AG09309 (cell line): ENCODE results near the gene SPG11.

Source experiments
- DNase-seq: peaks from one replicate; pipeline ENCODE4 v3.0.0-alpha.2; 2010; ENCODE audit warnings: low read depth
- H3K4me3 ChIP-seq: 2 replicates; pipeline ENCODE4 v1.5.1; 2011; ENCODE audit warnings: mild to moderate bottlenecking, low read depth, low read length, moderate library complexity; ENCODE audit not compliant: control insufficient read depth
- TF ChIP-seq, protein P1 (sequence below): IDR thresholded peaks from 2 replicates; pipeline ENCODE4 v1.5.1; 2011; ENCODE audit warnings: mild to moderate bottlenecking, low read depth, low read length, inconsistent platforms; ENCODE audit not compliant: insufficient read depth, control insufficient read depth; ENCODE audit errors: missing control alignments

SPG11 gene

DNA sequence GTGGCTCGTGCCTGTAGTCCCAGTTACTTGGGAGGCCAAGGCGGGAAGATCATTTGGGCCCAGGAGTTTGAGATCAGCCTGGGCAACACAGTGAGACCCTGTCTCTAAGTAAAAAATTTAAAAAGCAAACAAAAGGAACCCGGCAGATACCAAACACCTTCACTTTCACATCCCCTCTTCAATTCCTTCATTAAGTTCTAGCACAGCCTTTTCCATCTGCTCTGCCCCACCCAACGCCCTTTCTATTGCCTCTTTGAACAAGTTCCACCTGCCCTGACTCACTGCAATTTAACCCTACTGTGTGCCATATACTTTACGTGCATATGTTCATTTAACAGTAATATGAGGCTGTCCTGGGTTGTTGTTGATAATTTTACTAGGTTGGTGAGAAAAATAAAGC lies 12.4 kb upstream of the SPG11 start:
- no peak overlapping the region for H3K4me3 ChIP-seq
- no peak for DNase-seq
- TF ChIP-seq, protein P1, sequence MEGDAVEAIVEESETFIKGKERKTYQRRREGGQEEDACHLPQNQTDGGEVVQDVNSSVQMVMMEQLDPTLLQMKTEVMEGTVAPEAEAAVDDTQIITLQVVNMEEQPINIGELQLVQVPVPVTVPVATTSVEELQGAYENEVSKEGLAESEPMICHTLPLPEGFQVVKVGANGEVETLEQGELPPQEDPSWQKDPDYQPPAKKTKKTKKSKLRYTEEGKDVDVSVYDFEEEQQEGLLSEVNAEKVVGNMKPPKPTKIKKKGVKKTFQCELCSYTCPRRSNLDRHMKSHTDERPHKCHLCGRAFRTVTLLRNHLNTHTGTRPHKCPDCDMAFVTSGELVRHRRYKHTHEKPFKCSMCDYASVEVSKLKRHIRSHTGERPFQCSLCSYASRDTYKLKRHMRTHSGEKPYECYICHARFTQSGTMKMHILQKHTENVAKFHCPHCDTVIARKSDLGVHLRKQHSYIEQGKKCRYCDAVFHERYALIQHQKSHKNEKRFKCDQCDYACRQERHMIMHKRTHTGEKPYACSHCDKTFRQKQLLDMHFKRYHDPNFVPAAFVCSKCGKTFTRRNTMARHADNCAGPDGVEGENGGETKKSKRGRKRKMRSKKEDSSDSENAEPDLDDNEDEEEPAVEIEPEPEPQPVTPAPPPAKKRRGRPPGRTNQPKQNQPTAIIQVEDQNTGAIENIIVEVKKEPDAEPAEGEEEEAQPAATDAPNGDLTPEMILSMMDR: no peak

DNA sequence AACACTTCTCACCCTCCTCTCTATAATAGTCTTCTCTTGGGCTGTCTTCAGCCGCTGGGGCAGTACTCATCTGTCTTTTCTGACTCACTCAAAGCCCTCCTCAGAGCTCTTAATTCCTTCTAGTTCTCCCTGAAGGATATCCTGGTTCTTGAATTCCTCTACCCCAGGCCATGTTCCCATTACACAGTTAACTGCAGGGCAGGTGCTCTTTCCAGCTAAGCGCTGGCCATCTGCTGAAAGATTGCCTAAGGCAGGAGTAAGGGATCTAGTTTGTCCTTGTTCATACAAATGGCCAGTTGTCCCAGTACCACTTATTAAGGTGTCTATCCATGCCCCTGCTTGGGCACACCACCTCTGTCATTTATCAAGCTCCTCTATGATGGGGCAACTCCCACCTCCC lies 10.2 kb upstream of the SPG11 start:
- TF ChIP-seq, protein P1: no peak
- no peak overlapping the region for H3K4me3 ChIP-seq
- DNase-seq: no peak

DNA sequence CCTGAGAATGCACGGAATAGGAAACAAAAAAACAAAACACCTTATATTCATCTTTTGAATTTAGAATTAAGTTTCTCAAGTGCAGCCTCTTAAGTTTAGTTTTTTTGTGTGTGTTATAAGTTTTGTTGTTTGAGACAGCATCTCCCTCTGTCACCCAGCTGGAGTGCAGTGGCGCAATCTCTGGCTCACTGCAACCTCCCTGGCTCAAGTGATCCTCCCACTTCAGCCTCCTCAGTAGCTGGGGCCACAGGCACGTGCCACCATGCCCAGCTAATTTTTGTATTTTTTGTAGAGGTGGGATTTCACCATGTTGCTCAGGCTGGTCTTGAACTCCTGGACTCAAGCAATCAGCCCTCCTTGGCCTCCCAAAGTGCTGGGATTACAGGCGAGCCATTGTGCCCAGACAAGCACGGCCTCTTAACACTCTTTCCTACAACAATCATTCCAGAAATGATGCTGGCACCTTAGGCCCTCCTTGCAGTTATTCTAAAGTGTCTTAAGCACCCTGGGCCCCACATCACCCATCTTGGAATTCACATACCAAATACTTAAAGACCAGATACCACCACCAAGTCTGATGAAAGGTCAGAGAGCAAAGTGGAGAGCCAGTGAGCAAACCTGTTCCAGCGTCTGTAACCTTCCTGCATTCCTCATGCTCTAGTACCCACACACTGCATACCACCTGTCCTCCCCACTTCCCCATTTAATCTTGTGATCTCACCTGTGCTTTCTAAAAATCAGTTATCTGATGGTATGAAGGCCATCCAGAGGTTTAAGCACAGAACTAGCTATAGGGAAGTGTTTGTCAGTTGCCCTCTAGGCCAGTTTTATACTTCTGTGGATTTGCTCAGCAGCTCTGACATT lies 6.9 kb upstream of the SPG11 start:
- DNase-seq: no peak
- H3K4me3 ChIP-seq: no peak overlapping the region
- TF ChIP-seq, protein P1: no peak

DNA sequence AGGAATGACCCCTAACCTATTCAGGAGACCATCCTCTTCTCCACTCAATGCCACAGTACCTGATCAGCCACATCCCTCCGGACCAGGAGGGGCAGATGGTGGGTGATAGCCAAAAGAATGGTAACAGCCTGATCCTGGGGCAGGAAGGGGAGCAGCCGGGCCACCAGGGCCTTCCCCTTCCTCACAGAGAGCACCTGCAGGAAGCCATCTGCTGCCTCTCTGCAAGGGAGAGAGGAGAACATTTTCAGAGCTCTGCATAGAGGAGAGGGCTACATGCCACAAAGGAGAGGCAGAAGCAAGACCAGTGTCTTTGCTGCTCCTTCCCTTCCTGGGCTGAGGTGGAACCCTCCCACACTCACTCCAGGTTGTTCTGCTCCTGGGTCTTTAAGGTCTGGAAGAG lies 5.5 kb upstream of the SPG11 start:
- TF ChIP-seq, protein P1: no peak
- no peak for DNase-seq
- H3K4me3 ChIP-seq: no peak overlapping the region

DNA sequence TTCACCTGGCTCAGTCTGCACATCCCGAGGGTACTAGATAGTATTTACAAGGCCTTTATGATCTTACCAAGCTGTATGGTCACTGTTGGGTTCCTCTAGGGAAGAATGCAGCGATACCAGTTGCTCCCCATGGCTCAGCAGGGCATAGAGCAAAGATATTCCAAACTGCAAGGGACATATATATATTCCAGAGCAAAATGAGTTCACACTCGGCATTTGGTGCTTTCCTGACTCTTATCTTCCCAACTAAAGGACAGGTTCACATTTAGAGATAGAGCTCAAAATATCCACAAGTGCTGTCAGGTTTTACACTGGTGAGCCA lies 3.5 kb upstream of the SPG11 start:
- TF ChIP-seq, protein P1: no peak
- H3K4me3 ChIP-seq: no peak overlapping the region
- DNase-seq: no peak

DNA sequence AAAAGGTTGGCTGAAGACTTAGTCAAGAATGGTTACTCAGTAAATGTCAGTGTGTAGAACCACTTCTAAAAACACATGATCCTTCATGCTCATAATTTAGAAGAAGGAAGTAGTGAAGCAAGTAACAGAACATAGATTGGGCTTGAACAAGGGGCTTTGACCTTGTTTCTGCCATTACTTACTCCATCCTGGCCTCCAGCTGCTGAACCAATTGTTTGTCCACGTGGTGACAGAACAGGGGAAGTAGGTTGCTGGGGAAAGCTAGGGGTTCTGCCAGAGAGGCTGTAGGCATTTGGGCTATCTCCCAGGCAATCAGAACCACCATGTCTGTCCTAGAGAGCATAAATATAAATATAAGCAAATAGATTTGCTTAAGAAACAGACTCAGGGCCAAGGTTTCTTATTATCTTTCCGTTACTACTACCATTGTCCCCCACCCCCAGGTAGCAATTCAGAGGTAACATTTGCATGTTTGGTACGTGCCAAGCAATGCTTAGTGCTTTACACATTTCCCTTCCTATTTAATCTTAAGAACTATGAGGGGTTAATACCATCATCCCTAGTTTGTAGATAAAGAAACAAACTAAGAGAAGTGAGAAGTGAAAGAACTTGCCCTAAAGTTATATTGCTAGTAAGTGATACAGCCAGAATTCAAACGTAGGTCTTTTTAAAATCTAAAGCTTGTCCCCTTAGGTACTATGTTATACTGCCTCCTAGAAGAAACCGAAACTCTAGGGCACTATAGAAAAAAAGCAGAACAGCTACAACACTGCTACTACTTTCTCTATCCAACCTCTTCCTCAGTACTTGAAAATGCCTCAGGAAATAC lies 3.0 kb upstream of the SPG11 start:
- no peak overlapping the region for H3K4me3 ChIP-seq
- TF ChIP-seq, protein P1: no peak
- no peak for DNase-seq
